Muscle of leg (tissue), 16 donors: ENCODE data around the gene FGFBP1. TPM values are rescaled to one million over a fixed set of nuclear protein-coding genes. Genes with fewer than 3 reads are reported as not detected.

Experiments
- DNase-seq: peaks from one replicate; pipeline ENCODE4 v3.0.0; 2013
- H3K27ac ChIP-seq: one replicate; pipeline ENCODE4 v1.5.1; 2013; ENCODE audit warnings: mild to moderate bottlenecking, low read length, control low read depth
- H3K27me3 ChIP-seq: one replicate; pipeline ENCODE4 v1.6.1; 2013; ENCODE audit warnings: low read length; ENCODE audit not compliant: control insufficient read depth, insufficient read depth
- H3K36me3 ChIP-seq: one replicate; pipeline ENCODE4 v1.6.1; 2013; ENCODE audit warnings: low read length; ENCODE audit not compliant: control insufficient read depth, insufficient read depth
- H3K4me1 ChIP-seq: one replicate; pipeline ENCODE4 v1.6.1; 2013; ENCODE audit warnings: low read length; ENCODE audit not compliant: control insufficient read depth, insufficient read depth
- H3K4me3 ChIP-seq: one replicate; pipeline ENCODE4 v1.5.1; 2013; ENCODE audit warnings: low read length, control low read depth
- H3K9me3 ChIP-seq: replicated peaks from 2 replicates; pipeline ENCODE4 v1.6.1; 2013; ENCODE audit warnings: low read depth, low read length; ENCODE audit not compliant: control insufficient read depth
- WGBS: methylation state at CpG from one replicate; pipeline ENCODE4 v1.1.5; 2013; ENCODE audit warnings: missing lambda C conversion rate; ENCODE audit not compliant: insufficient coverage; 5-methylcytosine and 5-hydroxymethylcytosine counted together
- long read RNA-seq, 11 donors: transcript quantifications; one replicate each; lab custom pipeline, GENCODE V29; 2026
- polyA plus RNA-seq, 8 donors: library from polyadenylated mRNA; unstranded; fragments of 120-200 nt; gene quantifications; one replicate each; pipeline versions ENCODE4 v1.2.1 to v1.2.3, GENCODE V29; 2013; ENCODE audit warnings: inconsistent platforms in 1 of 8, low replicate concordance in 1 of 8; ENCODE audit not compliant: insufficient read length in 8 of 8, insufficient read depth in 1 of 8
- total RNA-seq: library from RNA; stranded (reverse); fragments of 120-200 nt; gene quantifications from one replicate; pipeline ENCODE4 v1.2.4, GENCODE V29; 2013

FGFBP1 gene
- total RNA-seq (not detected), polyA plus RNA-seq (under 1 TPM in 2 of 8 donors, not detected in 6; 0.15 to 0.28 TPM)
- long read RNA-seq, donor 1: 0 reads
- long read RNA-seq, donor 2: 0 reads
- long read RNA-seq, donor 3: 0 reads
- long read RNA-seq, donor 4: 0 reads
- long read RNA-seq, donor 5: 0 reads
- long read RNA-seq, donor 6: 0 reads
- long read RNA-seq, donor 7: 0 reads
- long read RNA-seq, donor 8: 0 reads
- long read RNA-seq, donor 9: 0 reads
- long read RNA-seq, donor 10: 0 reads
- long read RNA-seq, donor 11: 0 reads

DNA sequence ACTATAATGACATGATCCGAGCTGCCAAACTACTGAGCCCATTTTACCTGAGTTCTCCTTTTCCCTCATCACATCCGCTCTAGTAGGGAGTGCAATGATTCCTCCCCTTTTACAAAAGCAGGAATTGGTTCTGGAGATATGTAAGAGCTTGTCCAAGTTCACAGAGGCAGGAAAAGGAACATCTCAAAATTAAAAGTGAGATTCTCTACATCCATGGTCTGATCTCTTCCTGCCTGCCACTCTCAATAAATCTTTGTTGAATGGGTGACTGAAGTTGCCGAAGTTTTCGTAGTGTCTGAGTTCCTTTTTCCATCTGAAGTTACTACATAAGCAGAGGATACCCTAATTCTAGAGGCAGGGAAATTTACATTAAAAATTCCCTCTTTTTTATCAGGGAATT, at the start of gene FGFBP1:
TSS of gene FGFBP1 (minus strand) at position 101 of the 400 bp plus-strand sequence. CDS start 2,108 bp downstream, outside the sequence.
- Histone ChIP-seq H3K36me3 (no peaks in the 10 kb centered on the region), H3K4me1 (peaks cover 4% of the 10 kb centered on the region), H3K4me3 (no peak within 1 kb of the TSS), H3K9me3 (no peaks in the 10 kb centered on the region), H3K27ac (no peak within 1 kb of the TSS), H3K27me3 (peaks cover 2% of the 10 kb centered on the region)
- DNase-seq: no peak
- no CpG with 5 or more reads among the region's 4 CpGs for WGBS

DNA sequence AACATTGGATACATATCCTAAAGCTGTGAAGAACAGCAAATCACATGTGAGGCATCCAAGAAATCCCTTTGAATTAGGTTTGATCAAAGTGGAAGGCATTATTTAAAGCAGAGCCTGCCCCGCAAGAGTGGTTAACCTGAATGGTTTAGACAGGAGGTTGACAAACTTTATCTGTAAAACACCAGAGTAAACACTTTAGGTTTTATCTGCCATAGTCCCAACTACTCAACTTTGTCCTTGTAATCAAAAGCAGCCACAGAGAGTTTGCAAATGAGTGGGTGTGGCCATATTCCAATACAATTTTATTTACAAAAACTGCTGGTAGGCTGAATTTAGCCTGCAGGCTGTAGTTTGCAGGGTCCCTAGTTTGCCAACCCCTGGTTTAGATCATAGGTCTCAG, 49.7 kb upstream of the FGFBP1 start:
- Histone ChIP-seq H3K4me1 (no peaks in the 10 kb centered on the region), H3K27me3 (no peaks in the 10 kb centered on the region), H3K36me3 (peaks cover 34% of the 10 kb centered on the region), H3K4me3 (no peak overlapping the region), H3K9me3 (no peaks in the 10 kb centered on the region), H3K27ac (no peak overlapping the region)
- DNase-seq: no peak
- WGBS: no CpG with 5 or more reads among the region's 1 CpG

DNA sequence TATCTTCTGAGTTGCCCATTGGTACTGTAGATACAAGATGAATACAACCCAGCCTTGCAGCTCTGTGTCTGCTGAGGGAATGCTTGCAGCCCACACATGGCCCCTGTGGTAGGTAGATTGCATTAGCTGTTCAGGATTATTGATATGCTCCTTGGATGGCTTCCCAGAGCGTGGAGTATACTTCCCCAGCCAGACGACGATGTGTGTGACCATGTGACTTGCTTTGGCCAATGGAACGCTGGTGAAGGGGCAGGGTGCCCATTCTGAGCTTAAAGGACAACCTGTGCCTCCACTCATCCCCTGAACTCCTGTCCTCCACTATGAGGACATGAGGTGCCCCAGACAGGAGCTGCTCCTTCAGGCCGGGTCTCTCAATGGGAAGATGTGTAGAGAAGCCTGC, 48.4 kb upstream of the FGFBP1 start:
- H3K4me3 ChIP-seq: no peak overlapping the region
- no peaks in the 10 kb centered on the region for H3K9me3 ChIP-seq
- H3K4me1 ChIP-seq: no peaks in the 10 kb centered on the region
- 64% methylated on average over 5 of the region's 5 CpGs for WGBS
- no peak overlapping the region for H3K27ac ChIP-seq
- peaks cover 39% of the 10 kb centered on the region for H3K36me3 ChIP-seq
- no peak for DNase-seq
- no peaks in the 10 kb centered on the region for H3K27me3 ChIP-seq

DNA sequence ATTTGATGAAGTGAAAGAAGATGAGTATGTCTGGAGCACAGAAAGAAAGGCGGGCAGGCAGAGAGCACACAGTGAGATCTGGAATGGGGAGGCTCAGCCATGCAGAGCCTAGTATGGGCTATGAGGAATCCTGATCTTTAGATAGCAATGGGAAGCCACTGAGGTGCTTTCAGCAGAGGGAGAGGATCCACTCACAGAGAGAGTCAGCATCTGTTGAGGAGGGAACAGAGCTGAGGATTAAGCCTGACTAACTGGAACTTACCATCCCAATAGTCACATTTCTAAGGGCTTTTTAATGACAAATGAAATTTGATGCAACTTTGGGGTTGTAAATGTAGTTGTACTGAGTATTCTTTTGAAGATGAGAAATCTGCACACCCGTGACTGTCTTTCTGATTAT, 45.1 kb upstream of the FGFBP1 start:
- Histone ChIP-seq H3K36me3 (peaks cover 26% of the 10 kb centered on the region), H3K27me3 (no peaks in the 10 kb centered on the region), H3K4me1 (no peaks in the 10 kb centered on the region), H3K4me3 (no peak overlapping the region), H3K9me3 (no peaks in the 10 kb centered on the region), H3K27ac (no peak overlapping the region)
- WGBS: 73% methylated on average over 1 of the region's 2 CpGs
- no peak for DNase-seq

DNA sequence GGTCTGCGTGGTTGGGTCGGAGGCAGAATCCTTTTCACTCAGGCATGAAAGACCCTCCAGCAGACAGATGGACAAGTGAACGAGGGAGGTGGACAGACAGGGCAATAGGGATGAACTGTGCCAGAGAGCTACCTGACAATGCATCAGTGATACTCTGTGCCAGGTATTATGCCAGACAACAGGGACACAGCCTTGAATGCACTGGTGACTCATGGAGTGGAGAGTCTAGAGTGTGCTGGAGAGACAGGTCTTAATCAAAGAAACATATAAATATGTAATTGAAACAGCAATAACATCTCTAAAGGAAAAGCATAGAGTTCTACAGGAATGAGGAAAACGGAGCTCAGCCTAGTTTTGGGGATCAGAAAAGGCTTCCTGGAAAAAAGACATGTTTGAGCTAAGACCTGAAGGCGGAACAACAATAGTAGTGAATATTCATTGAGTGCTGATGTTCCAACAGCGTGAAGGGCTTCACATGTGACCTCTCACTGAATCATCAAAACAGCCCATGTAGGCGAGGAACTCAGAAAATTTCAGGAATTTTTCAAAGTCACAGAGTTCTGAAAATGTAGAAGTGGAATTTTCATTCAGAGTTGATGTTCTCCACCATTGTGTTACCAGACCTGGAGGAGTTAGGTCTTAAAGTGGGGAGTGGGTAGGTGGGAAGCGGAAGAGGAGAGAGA, 44.4 kb upstream of the FGFBP1 start:
- H3K4me3 ChIP-seq: no peak overlapping the region
- peaks cover 26% of the 10 kb centered on the region for H3K36me3 ChIP-seq

DNA sequence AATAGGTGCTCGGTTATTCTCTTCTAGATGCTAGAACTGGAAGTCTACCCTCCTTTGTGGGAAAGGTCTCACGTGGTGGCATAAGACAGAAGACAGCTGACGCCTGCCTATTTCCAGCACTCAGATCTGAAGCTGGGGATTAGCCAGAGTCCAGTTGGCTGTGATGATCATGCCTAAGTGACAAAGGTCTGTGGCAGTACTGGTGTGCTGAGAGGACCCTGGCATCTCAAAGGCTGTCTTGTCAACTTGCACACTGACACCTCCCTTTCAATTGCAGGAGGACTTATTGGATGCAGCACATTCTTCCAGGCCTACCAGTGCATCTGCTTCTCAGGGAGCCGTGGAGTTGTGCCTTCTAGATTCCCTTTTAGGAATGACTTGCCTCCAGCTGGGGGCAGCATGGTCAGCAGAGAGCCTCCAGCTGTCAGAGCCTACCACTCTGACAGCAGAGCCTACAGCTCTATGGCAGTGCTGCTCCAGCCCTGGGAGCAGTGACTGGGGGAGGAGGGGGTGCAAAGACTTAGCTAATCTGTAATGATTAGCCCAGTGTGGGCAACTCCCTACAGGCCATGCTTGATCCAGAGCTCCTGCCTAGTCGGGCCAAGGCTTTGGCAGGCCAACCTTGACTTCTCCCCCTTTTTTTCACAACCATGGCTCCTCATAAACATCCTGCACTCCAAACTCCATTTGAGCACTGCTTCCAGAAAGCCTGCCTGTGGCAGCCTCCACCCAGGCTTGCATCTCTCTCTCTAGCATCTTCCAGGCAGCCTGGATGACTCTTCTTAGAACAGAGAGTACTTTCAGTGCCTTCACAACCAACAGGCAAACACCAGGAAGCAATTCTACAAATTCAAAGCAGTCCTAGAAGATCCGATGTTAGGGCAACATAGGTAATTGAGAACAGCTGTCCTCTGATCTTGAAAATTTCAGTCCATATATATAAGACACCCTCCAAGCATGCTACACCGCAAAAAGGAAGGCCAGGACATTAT, 38.2 kb upstream of the FGFBP1 start:
- Histone ChIP-seq H3K4me1 (peaks cover 6% of the 10 kb centered on the region), H3K27ac (peak overlapping the region; percentile 69), H3K27me3 (no peaks in the 10 kb centered on the region), H3K9me3 (no peaks in the 10 kb centered on the region), H3K36me3 (peaks cover 13% of the 10 kb centered on the region), H3K4me3 (no peak overlapping the region)
- 71% methylated on average over 5 of the region's 7 CpGs for WGBS
- peak; percentile 64 for DNase-seq

More for the DNA sequence above, 44.4 kb upstream of the FGFBP1 start:
- WGBS: 97% methylated on average over 6 of the region's 8 CpGs
- Histone ChIP-seq H3K9me3 (no peaks in the 10 kb centered on the region), H3K4me1 (no peaks in the 10 kb centered on the region), H3K27ac (no peak overlapping the region), H3K27me3 (no peaks in the 10 kb centered on the region)
- DNase-seq: no peak

DNA sequence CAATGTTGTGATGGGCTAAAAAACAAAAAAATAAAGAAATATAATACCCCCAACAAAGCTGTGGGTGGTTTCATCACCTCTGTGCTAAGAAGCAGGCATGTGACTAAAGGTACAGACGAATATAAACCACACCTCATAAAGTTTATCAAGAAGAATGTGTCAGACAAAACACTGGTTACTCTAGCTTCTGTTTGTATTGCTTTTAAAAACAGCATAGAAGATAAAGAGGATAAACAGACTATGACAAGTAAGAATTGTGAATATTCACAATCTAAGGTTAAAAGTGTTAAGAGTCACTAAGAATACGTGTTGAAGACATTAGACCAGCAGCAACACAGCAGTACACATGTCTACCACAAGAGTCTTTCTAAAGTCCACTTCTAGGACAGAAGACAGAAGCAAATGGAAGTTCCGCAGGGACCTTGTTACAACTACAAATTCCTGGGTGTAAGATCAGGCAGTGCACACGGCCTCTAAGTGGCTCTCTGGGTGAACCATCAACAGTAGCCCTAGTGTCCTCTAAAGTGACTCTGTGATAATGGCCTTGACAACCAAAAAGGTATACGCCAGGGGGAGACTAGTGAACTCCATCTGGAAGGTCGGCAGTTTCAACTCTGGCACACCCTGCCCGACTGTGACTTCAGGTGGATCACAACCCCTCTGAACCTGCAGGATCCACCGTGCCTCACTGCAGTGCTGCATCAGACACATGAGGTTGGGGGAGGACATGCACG, 32.7 kb upstream of the FGFBP1 start:
- no peak for DNase-seq
- H3K4me3 ChIP-seq: no peak overlapping the region
- H3K4me1 ChIP-seq: no peaks in the 10 kb centered on the region
- 88% methylated on average over 7 of the region's 9 CpGs for WGBS
- peaks cover 7% of the 10 kb centered on the region for H3K36me3 ChIP-seq
- H3K27ac ChIP-seq: no peak overlapping the region
- peaks cover 3% of the 10 kb centered on the region for H3K9me3 ChIP-seq
- no peaks in the 10 kb centered on the region for H3K27me3 ChIP-seq

DNA sequence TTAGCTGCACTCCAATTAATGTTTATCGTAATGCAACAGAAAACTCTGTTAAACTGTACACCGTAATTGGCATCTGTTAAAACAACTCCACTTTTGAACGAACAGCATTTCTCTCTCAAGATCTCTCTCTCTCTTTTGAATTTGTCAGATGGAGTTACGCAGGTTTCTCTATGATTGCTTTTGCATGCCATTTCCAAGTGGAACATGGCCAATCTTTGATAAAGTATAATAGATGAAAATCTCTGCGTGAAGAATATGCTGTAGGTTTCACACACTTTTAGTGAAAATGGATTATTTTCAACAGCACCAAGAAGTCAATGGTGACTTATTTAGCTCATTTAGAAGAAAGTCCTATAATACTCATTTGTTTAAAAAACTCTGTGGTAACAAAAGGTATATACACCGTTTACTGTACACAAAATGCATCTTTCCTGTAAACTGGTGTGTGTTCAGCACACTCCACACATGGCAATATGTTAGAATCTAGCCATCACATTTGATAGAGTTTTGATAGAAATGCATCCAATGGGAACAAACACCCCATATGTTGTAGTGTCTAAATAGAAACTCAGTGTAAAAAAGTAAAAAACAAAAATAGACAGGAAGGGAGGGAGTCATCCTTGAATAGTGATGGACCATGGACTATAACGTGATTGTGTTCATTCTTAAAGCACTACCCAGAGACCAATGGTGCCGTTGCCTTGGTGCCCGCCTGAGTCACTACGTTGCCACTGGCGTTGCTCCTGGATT, 30.2 kb upstream of the FGFBP1 start:
- DNase-seq: no peak
- Histone ChIP-seq H3K27ac (no peak overlapping the region), H3K4me3 (no peak overlapping the region), H3K4me1 (no peaks in the 10 kb centered on the region), H3K9me3 (peaks cover 5% of the 10 kb centered on the region), H3K27me3 (no peaks in the 10 kb centered on the region), H3K36me3 (peaks cover 7% of the 10 kb centered on the region)
- WGBS: 76% methylated on average over 2 of the region's 11 CpGs

DNA sequence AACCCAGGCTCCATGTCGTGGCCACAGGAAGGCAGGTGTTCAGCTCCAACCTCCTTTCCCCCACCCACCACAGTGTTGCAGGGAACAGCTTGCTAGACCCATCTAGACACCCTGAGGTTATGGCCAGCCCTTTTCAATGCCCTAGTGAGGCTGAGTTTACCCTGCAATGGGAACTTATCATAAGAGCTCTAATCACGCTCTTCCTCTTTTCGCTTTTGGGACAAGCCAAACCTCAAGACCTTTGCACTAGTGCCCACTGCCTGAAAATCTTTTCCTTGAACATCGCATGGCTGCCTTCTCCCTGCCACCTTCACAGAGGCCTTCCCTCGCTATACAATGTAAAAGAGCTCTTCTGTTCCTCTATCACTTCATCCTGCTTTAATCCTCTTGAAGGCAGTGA, 26.8 kb upstream of the FGFBP1 start:
- Histone ChIP-seq H3K4me3 (no peak overlapping the region), H3K9me3 (peaks cover 5% of the 10 kb centered on the region), H3K36me3 (peaks cover 3% of the 10 kb centered on the region), H3K4me1 (peaks cover 13% of the 10 kb centered on the region), H3K27me3 (no peaks in the 10 kb centered on the region), H3K27ac (no peak overlapping the region)
- 86% methylated on average over 5 of the region's 5 CpGs for WGBS
- no peak for DNase-seq
